Motor neuron (in vitro differentiated cells): ENCODE results near the gene KRT84. TPM values are rescaled to one million over a fixed set of nuclear protein-coding genes. Genes with fewer than 3 reads are reported as not detected.

Source experiments
- ATAC-seq, 8 experiments: fragments of 200-7000 bp; cut with Tn5 transposase; replicated peaks in 6 of 8; 2 replicates each; pipeline ENCODE4 v1.8.0; 2021; ENCODE audit warnings: mild to moderate bottlenecking in 8 of 8, moderate library complexity in 8 of 8
- H3K27ac ChIP-seq, 2 donors: fragments of 250-450 bp; sonication (Bioruptor Pico); 2 replicates each; pipeline ENCODE4 v1.9.0; 2021; ENCODE audit warnings: antibody characterized with exemption in 2 of 2, mild to moderate bottlenecking in 2 of 2, moderate library complexity in 1 of 2
- H3K4me1 ChIP-seq, 2 donors: fragments of 250-450 bp; sonication (Bioruptor Pico); replicated peaks in 1 of 2; 2 replicates each; pipeline ENCODE4 v1.6.1; 2021; ENCODE audit warnings: antibody characterized with exemption in 2 of 2, mild to moderate bottlenecking in 2 of 2, moderate library complexity in 1 of 2
- H3K4me3 ChIP-seq, 5 donors: fragments of 250-450 bp; sonication (Bioruptor Pico); 2 replicates each; pipeline ENCODE4 v1.9.0; 2021; ENCODE audit warnings: antibody characterized with exemption in 5 of 5, mild to moderate bottlenecking in 5 of 5, moderate library complexity in 4 of 5
- WGBS, 10 experiments: fragments of 450-650 bp; shearing (Covaris generic); methylation state at CpG; one replicate each; pipeline ENCODE4 v1.0.0; 2022; 5-methylcytosine and 5-hydroxymethylcytosine counted together
- in situ Hi-C, 9 experiments: fragments of 400-800 bp; cut with MboI; loops; one replicate each; pipeline ENCODE4 v1.15.0; 2021; ENCODE audit warnings: low sequenced_read_pairs in 9 of 9, low pct_unique_long_range_greater_than_20kb in 2 of 9; ENCODE audit not compliant: unreplicated experiment in 9 of 9
- total RNA-seq, 8 experiments: library from RNA; unstranded; fragments of 300-600 nt; gene quantifications; 2 replicates each; pipeline versions ENCODE4 v1.2.3 to v1.2.4, GENCODE V29; 2022

The KRT84 gene
- total RNA-seq, 8 experiments from 2014 or later: 0.13 to 0.24 (median 0.14) TPM; not detected in 4

- H3K4me3 ChIP-seq: no peak overlapping the region
- H3K27ac ChIP-seq: no peak overlapping the region
- in situ Hi-C loops: no loop called here
- H3K4me1 ChIP-seq: no peaks in the 10 kb centered on the region
- ATAC-seq: no peak
- WGBS, 10 experiments: 20 to 75% (median 49%) methylated on average over 1 to 2 of the region's 2 CpGs; no CpG with 5 or more reads in 6 of the 10 experiments
Measured at GRCh38 chr12:52342781-52343490, 42.5 kb downstream of the KRT84 start.

DNA sequence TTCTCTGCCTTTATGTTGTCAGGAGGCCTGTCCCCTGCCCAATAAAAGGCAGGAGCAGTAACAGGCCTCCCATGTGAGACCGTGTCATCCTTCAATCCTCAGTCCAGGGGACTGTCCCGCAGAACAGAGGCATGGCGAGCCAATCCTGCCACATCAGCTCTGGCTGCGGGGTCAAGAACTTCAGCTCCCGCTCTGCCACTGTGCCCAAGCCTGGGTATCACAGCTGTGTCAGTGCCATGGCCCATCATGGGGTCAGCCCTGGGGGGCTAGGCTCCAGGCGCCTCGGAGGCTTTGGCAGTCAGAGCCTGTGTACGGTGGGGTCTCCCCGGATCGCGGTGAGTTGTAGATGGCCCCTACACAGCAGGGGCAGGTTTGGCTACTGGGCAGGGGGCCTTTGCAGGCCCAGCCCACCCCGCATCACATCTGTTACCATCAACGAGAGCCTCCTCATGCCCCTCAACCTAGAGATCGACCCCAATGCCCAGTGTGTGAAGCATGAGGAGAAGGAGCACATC, 44.3 kb downstream of the KRT84 start:
- in situ Hi-C loops: no loop called here
- Histone ChIP-seq H3K4me1 (no peaks in the 10 kb centered on the region), H3K4me3 (no peak overlapping the region), H3K27ac (no peak overlapping the region)
- ATAC-seq: no peak
- WGBS, 10 experiments: 52 to 100% (median 78%) methylated on average over 1 to 12 of the region's 14 CpGs; no CpG with 5 or more reads in 5 of the 10 experiments

- 20 to 100% (median 73%) methylated on average over 1 to 8 of the region's 10 CpGs; no CpG with 5 or more reads in 1 of the 10 experiments for WGBS, 10 experiments
- in situ Hi-C loops: no loop called here
- no peak for ATAC-seq
- Histone ChIP-seq H3K4me3 (no peak overlapping the region), H3K4me1 (no peaks in the 10 kb centered on the region), H3K27ac (no peak overlapping the region)
Measured at GRCh38 chr12:52338241-52338960, 47.1 kb downstream of the KRT84 start.

DNA sequence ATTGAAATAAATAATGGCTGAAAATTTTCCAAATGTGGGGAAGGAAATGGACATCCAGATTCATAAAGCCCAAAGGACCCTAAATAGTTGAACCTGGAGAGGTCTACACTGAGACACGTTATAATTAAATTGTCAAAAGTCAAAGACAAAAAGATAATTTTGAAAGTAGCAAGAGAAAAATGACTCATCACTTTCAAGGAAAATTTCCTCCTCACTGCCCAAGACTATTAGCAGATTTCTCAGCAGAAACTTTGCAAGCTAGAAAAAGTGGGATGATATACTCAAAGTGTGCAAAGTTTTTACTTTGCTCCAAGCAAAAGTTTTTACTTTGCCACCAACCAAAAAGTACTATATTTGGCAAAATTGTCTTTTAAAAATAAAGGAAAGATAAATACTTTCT, 48.4 kb downstream of the KRT84 start:
- Histone ChIP-seq H3K27ac (no peak overlapping the region), H3K4me3 (no peak overlapping the region), H3K4me1 (no peaks in the 10 kb centered on the region)
- WGBS, 10 experiments: 0 to 67% (median 40%) methylated on average over 1 of the region's 1 CpG
- no peak for ATAC-seq
- in situ Hi-C loops: no loop called here

GRCh38 chr12:52336641-52337040, 48.8 kb downstream of the KRT84 start:
- WGBS, 10 experiments: 0 to 86% (median 58%) methylated on average over 1 to 2 of the region's 2 CpGs
- Histone ChIP-seq H3K4me3 (no peak overlapping the region), H3K27ac (no peak overlapping the region), H3K4me1 (no peaks in the 10 kb centered on the region)
- no peak for ATAC-seq
- in situ Hi-C loops: no loop called here

GRCh38 chr12:52335598-52336262, 49.7 kb downstream of the KRT84 start:
- Histone ChIP-seq H3K4me3 (no peak overlapping the region), H3K4me1 (no peaks in the 10 kb centered on the region), H3K27ac (no peak overlapping the region)
- WGBS, 10 experiments: 40 to 100% (median 72%) methylated on average over 1 to 4 of the region's 4 CpGs
- in situ Hi-C loops: no loop called here
- no peak for ATAC-seq

- no peak overlapping the region for H3K4me3 ChIP-seq
- H3K4me1 ChIP-seq: no peaks in the 10 kb centered on the region
- no peak overlapping the region for H3K27ac ChIP-seq
- ATAC-seq: no peak
- WGBS, 10 experiments: 33 to 96% (median 90%) methylated on average over 2 to 3 of the region's 3 CpGs; no CpG with 5 or more reads in 1 of the 10 experiments
- in situ Hi-C loops: no loop called here
Measured at GRCh38 chr12:52334185-52334584, 51.3 kb downstream of the KRT84 start.

- Histone ChIP-seq H3K4me3 (no peak overlapping the region), H3K27ac (no peak overlapping the region), H3K4me1 (no peaks in the 10 kb centered on the region)
- WGBS, 10 experiments: 70% methylated on average over 2 of the region's 3 CpGs; no CpG with 5 or more reads in 9 of the 10 experiments
- in situ Hi-C loops: no loop called here
- peak in 2 of 8 experiments; percentile 20 to 52 for ATAC-seq
Measured at GRCh38 chr12:52333321-52333720, 52.1 kb downstream of the KRT84 start.

- ATAC-seq: no peak
- no peaks in the 10 kb centered on the region for H3K4me1 ChIP-seq
- WGBS, 10 experiments: 73 to 100% (median 100%) methylated on average over 1 of the region's 1 CpG; no CpG with 5 or more reads in 7 of the 10 experiments
- in situ Hi-C loops: no loop called here
- no peak overlapping the region for H3K4me3 ChIP-seq
- H3K27ac ChIP-seq: no peak overlapping the region
Measured at GRCh38 chr12:52332381-52332780, 53.1 kb downstream of the KRT84 start.

DNA sequence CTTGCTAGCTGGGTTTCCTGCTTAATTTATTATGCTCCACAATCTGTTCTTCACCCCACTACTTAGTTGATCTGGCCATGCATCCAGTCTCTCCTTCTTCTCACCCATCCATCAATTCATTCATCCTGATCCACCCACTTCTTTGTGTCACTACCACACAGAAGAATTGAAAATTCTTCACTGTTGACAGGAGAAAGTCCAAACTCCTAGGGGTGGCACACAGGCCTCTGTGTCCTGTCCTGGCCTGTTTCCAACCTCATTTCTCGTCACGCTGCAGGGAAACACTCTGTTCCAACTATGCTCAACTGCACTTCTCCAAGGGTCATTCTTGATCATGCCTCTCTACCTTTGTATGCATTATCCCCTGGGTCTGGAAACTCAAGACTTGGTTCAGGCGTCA, 53.6 kb downstream of the KRT84 start:
- Histone ChIP-seq H3K4me3 (no peak overlapping the region), H3K27ac (no peak overlapping the region), H3K4me1 (no peaks in the 10 kb centered on the region)
- 40 to 100% (median 86%) methylated on average over 1 to 3 of the region's 3 CpGs; no CpG with 5 or more reads in 3 of the 10 experiments for WGBS, 10 experiments
- ATAC-seq: no peak
- in situ Hi-C loops: no loop called here

DNA sequence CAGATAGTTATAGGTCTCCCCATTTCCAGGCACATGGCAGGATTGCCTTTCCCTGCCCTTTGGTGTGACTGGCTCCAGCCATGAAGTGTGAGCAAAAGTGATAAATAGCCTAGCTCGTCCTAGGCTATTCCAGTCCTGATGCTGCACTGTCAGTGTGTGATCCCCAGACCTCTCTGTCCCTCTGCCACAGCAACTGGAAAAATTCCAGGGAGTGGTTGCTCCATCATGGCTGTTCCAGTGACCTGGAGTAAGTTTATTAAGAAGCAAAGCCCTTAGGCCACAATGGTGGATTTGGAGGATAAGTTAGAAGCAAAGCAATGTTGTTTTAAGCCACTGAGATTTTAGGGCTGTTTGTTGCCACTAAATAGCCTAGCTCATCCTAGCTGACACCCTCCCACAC, 54.4 kb downstream of the KRT84 start:
- no peak overlapping the region for H3K27ac ChIP-seq
- no peak for ATAC-seq
- in situ Hi-C loops: no loop called here
- 0 to 71% (median 0%) methylated on average over 1 of the region's 1 CpG; no CpG with 5 or more reads in 7 of the 10 experiments for WGBS, 10 experiments
- no peaks in the 10 kb centered on the region for H3K4me1 ChIP-seq
- H3K4me3 ChIP-seq: no peak overlapping the region

- ATAC-seq: peak in 1 of 8 experiments; percentile 13
- WGBS, 10 experiments: 42 to 83% (median 68%) methylated on average over 1 to 6 of the region's 10 CpGs; no CpG with 5 or more reads in 3 of the 10 experiments
- Histone ChIP-seq H3K4me3 (no peak overlapping the region), H3K27ac (no peak overlapping the region), H3K4me1 (no peaks in the 10 kb centered on the region)
- in situ Hi-C loops: loop anchor here in 2 of 9 experiments (10.0 kb wide), 1 partner anchor 173 kb away; no protein-coding TSS in a partner anchor
Measured at GRCh38 chr12:52327830-52328500, 57.5 kb downstream of the KRT84 start.
